Fibroblast of lung (primary cell): Measurements from ENCODE around the gene ACVR1B. TPM values are rescaled to one million over a fixed set of nuclear protein-coding genes. Genes with fewer than 3 reads are reported as not detected.

ENCODE experiments used
- DNase-seq, 2 donors: peaks; one replicate each; pipeline versions ENCODE4 v3.0.0 to v3.0.0-alpha.2; 2010; ENCODE audit warnings: low read depth in 2 of 2
- H2AFZ ChIP-seq: 2 replicates; pipeline ENCODE4 v1.5.1; 2012; ENCODE audit warnings: low read length, control low read depth, inconsistent platforms
- H3K27ac ChIP-seq: 2 replicates; pipeline ENCODE4 v1.5.1; 2011; ENCODE audit warnings: low read length, control low read depth; ENCODE audit not compliant: insufficient read depth
- H3K27me3 ChIP-seq: 2 replicates; pipeline ENCODE4 v1.5.1; 2011; ENCODE audit warnings: mild to moderate bottlenecking, low read length; ENCODE audit not compliant: control insufficient read depth, insufficient read depth
- H3K36me3 ChIP-seq: 2 replicates; pipeline ENCODE4 v1.5.1; 2011; ENCODE audit warnings: low read length; ENCODE audit not compliant: control insufficient read depth, insufficient read depth
- H3K4me1 ChIP-seq: 2 replicates; pipeline ENCODE4 v1.5.1; 2011; ENCODE audit warnings: low read length; ENCODE audit not compliant: control insufficient read depth, insufficient read depth; ENCODE audit errors: extremely low read depth
- H3K4me2 ChIP-seq: 2 replicates; pipeline ENCODE4 v1.5.1; 2011; ENCODE audit warnings: low read length, control low read depth; ENCODE audit not compliant: insufficient read depth; ENCODE audit errors: extremely low read depth
- H3K4me3 ChIP-seq, 4 experiments: fragments of 200-600 bp in 1 of 4; sonication (generic) in 1 of 4; replicated peaks in 1 of 4; 2 replicates each; pipeline ENCODE4 v1.5.1; 2011 to 2016; ENCODE audit warnings: low read length in 4 of 4, low read depth in 3 of 4, mild to moderate bottlenecking in 3 of 4, control low read depth in 2 of 4, inconsistent platforms in 1 of 4, mixed read lengths in 1 of 4; ENCODE audit not compliant: insufficient read depth in 1 of 4; ENCODE audit errors: control extremely low read depth in 1 of 4
- H3K79me2 ChIP-seq: 2 replicates; pipeline ENCODE4 v1.5.1; 2012; ENCODE audit warnings: mild to moderate bottlenecking, low read length, inconsistent platforms; ENCODE audit not compliant: control insufficient read depth, insufficient read depth
- H3K9ac ChIP-seq: 2 replicates; pipeline ENCODE4 v1.5.1; 2011; ENCODE audit warnings: mild to moderate bottlenecking, low read length, control low read depth; ENCODE audit not compliant: insufficient read depth
- H3K9me3 ChIP-seq: 2 replicates; pipeline ENCODE4 v1.5.1; 2012; ENCODE audit warnings: low read depth, low read length; ENCODE audit not compliant: control insufficient read depth, insufficient read depth
- H4K20me1 ChIP-seq: 2 replicates; pipeline ENCODE4 v1.5.1; 2011; ENCODE audit warnings: low read length; ENCODE audit not compliant: control insufficient read depth, insufficient read depth; ENCODE audit errors: extremely low read depth
- EZH2 ChIP-seq: IDR thresholded peaks from 2 replicates; pipeline ENCODE4 v1.5.1; 2012; ENCODE audit warnings: low read length, control low read depth, mild to moderate bottlenecking; ENCODE audit errors: missing control alignments
- polyA plus RNA-seq, 2 donors: library from polyadenylated mRNA; depleted of rRNA in 1 of 2; stranded (reverse) in 1 of 2; unstranded in 1 of 2; fragments of >200 nt; gene quantifications; 2 replicates each; pipeline ENCODE4 v1.2.1, GENCODE V29; 2011 to 2012; ENCODE audit warnings: missing spikeins in 1 of 2
- total RNA-seq: library from RNA; depleted of rRNA; stranded (reverse); fragments of >200 nt; gene quantifications from 2 replicates; pipeline ENCODE4 v1.2.1, GENCODE V29; 2014
- TF ChIP-seq, protein P1 (sequence below), 2 donors: IDR thresholded peaks in 1 of 2; conservative IDR thresholded peaks in 1 of 2; 1 replicate in 1 of 2; 2 replicates in 1 of 2; pipeline ENCODE4 v1.5.1; 2011 to 2012; ENCODE audit warnings: low read length in 2 of 2, control low read depth in 1 of 2, inconsistent platforms in 1 of 2, low read depth in 1 of 2, mild to moderate bottlenecking in 1 of 2

ACVR1B gene
- total and polyA plus RNA-seq, 2 donors (not counting 1 experiment from before 2014, with no cell fraction given): 12.4 to 13.6 TPM

- H3K4me2 ChIP-seq: no peak overlapping the region
- no peaks in the 10 kb centered on the region for H3K9me3 ChIP-seq
- H4K20me1 ChIP-seq: no peaks in the 10 kb centered on the region
- H3K79me2 ChIP-seq: no peaks in the 10 kb centered on the region
- H3K9ac ChIP-seq: no peak overlapping the region
- no peak overlapping the region for H3K27ac ChIP-seq
- no peaks in the 10 kb centered on the region for H3K36me3 ChIP-seq
- DNase-seq: no peak
- no peak overlapping the region for H2AFZ ChIP-seq
- H3K27me3 ChIP-seq: peaks cover 7% of the 10 kb centered on the region
- TF ChIP-seq, protein P1, sequence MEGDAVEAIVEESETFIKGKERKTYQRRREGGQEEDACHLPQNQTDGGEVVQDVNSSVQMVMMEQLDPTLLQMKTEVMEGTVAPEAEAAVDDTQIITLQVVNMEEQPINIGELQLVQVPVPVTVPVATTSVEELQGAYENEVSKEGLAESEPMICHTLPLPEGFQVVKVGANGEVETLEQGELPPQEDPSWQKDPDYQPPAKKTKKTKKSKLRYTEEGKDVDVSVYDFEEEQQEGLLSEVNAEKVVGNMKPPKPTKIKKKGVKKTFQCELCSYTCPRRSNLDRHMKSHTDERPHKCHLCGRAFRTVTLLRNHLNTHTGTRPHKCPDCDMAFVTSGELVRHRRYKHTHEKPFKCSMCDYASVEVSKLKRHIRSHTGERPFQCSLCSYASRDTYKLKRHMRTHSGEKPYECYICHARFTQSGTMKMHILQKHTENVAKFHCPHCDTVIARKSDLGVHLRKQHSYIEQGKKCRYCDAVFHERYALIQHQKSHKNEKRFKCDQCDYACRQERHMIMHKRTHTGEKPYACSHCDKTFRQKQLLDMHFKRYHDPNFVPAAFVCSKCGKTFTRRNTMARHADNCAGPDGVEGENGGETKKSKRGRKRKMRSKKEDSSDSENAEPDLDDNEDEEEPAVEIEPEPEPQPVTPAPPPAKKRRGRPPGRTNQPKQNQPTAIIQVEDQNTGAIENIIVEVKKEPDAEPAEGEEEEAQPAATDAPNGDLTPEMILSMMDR (conservative IDR thresholded peaks at IDR 0.05 in 1 of 2, IDR thresholded peaks at IDR 0.05 in 1 of 2; ENCODE audit: low read depth in 1 of 2, low read length in 2 of 2): no peak
- no peak for TF ChIP-seq EZH2
- H3K4me3 ChIP-seq: no peak overlapping the region
- H3K4me1 ChIP-seq: peaks cover 3% of the 10 kb centered on the region
These were observed 6.8 kb upstream of the ACVR1B start for GRCh38 chr12:51944608-51945233.

- H3K27me3 ChIP-seq: peaks cover 13% of the 10 kb centered on the region
- H3K4me1 ChIP-seq: no peaks in the 10 kb centered on the region
- H3K4me3 ChIP-seq: no peak overlapping the region
- no peaks in the 10 kb centered on the region for H3K9me3 ChIP-seq
- TF ChIP-seq EZH2: no peak
- TF ChIP-seq, protein P1 (conservative IDR thresholded peaks at IDR 0.05 in 1 of 2, IDR thresholded peaks at IDR 0.05 in 1 of 2; ENCODE audit: low read depth in 1 of 2, low read length in 2 of 2): no peak
- no peak overlapping the region for H3K4me2 ChIP-seq
- H4K20me1 ChIP-seq: no peaks in the 10 kb centered on the region
- H3K9ac ChIP-seq: no peak overlapping the region
- H2AFZ ChIP-seq: no peak overlapping the region
- no peak overlapping the region for H3K27ac ChIP-seq
- no peak for DNase-seq
- H3K36me3 ChIP-seq: no peaks in the 10 kb centered on the region
- peaks cover 6% of the 10 kb centered on the region for H3K79me2 ChIP-seq
These were observed 4.1 kb upstream of the ACVR1B start for GRCh38 chr12:51947246-51947996.

DNA sequence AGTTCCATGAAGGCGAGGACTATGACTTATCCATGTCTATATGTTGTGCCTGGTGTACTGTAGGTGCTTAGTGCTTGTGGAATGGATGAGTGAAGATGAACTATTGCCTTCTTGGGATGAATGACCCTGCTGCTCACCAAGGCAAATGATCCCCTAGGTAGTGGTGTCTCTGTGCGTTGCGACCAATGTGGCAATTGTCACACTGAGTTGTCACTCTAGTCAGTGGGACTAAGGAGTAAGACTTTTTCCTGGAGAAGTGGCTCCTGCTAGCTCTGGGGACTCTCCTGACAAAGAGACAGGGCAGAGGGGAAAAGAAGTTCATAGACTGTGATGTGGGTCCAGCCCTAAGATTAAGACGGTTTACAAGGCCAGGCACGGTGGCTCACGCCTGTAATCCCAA, 3.4 kb upstream of the ACVR1B start:
- Histone ChIP-seq H3K9ac (no peak overlapping the region), H3K4me3 (no peak overlapping the region), H3K27ac (no peak overlapping the region)

More for the DNA sequence above, 3.4 kb upstream of the ACVR1B start:
- Histone ChIP-seq H3K79me2 (peaks cover 8% of the 10 kb centered on the region), H2AFZ (no peak overlapping the region), H3K27me3 (peaks cover 13% of the 10 kb centered on the region), H3K9me3 (no peaks in the 10 kb centered on the region), H3K4me2 (no peak overlapping the region), H4K20me1 (no peaks in the 10 kb centered on the region), H3K36me3 (no peaks in the 10 kb centered on the region), H3K4me1 (no peaks in the 10 kb centered on the region)
- TF ChIP-seq EZH2: no peak
- TF ChIP-seq, protein P1 (conservative IDR thresholded peaks at IDR 0.05 in 1 of 2, IDR thresholded peaks at IDR 0.05 in 1 of 2; ENCODE audit: low read depth in 1 of 2, low read length in 2 of 2): no peak
- DNase-seq: no peak
